Measurements from ENCODE around the gene MNS1.

GRCh38 chr15:56440214-56440770 lies 24.6 kb downstream of the MNS1 start:
- TF ChIP-seq EZH2 (IDR thresholded peaks at IDR 0.05; ENCODE audit: low read length), result no peak
- no peak for TF ChIP-seq CTCF (optimal IDR thresholded peaks at IDR 0.05 in 1 of 3, IDR thresholded peaks at IDR 0.05 in 1 of 3, conservative IDR thresholded peaks at IDR 0.05 in 1 of 3; ENCODE audit: extremely low read depth in 1 of 3, insufficient read depth in 2 of 3, low read length in 3 of 3)
